Measurements from ENCODE around the gene GRIN2C.

GRIN2C gene

DNA sequence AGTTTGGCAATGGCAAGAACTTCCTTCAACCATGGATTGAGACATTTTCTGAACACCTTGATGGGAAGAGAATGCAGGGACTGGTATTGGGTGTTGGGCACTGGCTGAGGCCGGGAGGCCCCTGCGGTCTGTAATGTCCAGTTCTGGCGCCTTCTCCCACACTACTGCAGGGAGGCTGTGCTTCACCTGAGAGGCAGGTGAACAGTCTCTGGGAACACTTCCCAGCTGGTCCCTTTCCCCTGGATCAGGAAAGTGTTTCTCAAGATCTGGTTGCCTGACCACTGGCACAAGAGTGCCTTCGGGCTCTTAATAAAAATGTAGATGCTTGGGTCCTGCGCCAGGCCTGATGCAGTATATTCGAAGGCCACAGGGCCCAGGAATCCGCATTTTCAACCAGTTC is 55.0 kb downstream of the GRIN2C start:
- in situ Hi-C loops (cut with HindIII; ENCODE audit: low sequenced_read_pairs) = no loop called here
- no peak for DNase-seq (ENCODE audit: low read depth, low spot score)
- TF ChIP-seq, protein P1, sequence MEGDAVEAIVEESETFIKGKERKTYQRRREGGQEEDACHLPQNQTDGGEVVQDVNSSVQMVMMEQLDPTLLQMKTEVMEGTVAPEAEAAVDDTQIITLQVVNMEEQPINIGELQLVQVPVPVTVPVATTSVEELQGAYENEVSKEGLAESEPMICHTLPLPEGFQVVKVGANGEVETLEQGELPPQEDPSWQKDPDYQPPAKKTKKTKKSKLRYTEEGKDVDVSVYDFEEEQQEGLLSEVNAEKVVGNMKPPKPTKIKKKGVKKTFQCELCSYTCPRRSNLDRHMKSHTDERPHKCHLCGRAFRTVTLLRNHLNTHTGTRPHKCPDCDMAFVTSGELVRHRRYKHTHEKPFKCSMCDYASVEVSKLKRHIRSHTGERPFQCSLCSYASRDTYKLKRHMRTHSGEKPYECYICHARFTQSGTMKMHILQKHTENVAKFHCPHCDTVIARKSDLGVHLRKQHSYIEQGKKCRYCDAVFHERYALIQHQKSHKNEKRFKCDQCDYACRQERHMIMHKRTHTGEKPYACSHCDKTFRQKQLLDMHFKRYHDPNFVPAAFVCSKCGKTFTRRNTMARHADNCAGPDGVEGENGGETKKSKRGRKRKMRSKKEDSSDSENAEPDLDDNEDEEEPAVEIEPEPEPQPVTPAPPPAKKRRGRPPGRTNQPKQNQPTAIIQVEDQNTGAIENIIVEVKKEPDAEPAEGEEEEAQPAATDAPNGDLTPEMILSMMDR (IDR thresholded peaks at IDR 0.05; ENCODE audit: low read depth, low read length) = no peak
- H3K4me3 ChIP-seq (ENCODE audit: low read depth, low read length) = no peak overlapping the region

DNA sequence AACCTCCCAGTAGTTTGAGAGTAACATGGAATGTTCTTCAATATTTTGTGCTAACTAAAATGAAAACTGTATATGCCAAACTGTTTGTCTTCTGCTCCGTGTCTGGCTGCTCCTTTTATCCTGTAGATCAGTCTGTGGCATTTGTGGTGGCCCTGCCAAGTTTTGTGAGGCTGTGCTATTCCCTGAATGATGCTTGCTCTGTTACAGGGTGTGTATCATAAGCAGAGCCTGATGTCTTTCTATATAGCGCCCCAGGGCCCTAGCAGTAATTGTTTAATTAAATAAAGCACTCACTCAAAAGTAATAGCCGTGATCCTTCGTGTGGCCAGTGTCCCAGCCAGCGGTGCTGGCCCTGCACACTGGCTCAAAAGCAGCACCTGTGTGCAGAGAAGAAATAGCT is 55.7 kb downstream of the GRIN2C start:
- in situ Hi-C loops (cut with HindIII; ENCODE audit: low sequenced_read_pairs) = no loop called here
- no peak for DNase-seq (ENCODE audit: low read depth, low spot score)
- TF ChIP-seq, protein P1 (IDR thresholded peaks at IDR 0.05; ENCODE audit: low read depth, low read length) = no peak
- H3K4me3 ChIP-seq (ENCODE audit: low read depth, low read length) = no peak overlapping the region

DNA sequence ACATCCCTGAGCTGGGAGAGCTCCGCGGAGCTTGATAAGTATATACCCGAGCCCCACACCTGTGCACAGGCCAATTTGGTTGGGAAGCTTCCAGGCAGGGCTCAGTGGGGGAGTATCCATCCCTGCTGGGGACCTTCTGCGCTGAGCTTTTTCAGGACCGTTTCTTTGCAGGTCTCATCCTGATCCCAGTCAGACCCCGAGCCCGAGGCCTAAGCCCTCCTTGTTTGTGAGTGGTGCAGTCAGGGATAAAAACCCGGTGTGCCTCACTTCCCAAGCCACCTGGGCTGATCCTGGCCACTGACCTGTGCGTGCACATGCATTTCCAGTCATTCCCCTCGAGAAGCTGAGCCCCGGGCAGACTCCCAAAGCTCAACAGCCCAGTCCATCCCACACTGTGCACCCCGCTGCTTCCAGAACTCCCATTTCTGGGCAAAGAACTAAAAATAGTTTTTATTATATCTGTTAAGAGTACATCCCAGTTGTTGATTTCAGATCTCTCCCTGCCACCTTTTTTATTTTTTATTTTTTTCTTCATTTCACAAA is 56.2 kb downstream of the GRIN2C start:
- in situ Hi-C loops (cut with HindIII; ENCODE audit: low sequenced_read_pairs) = no loop called here
- no peak for DNase-seq (ENCODE audit: low read depth, low spot score)
- TF ChIP-seq, protein P1 (IDR thresholded peaks at IDR 0.05; ENCODE audit: low read depth, low read length) = no peak
- no peak overlapping the region for H3K4me3 ChIP-seq (ENCODE audit: low read depth, low read length)

DNA sequence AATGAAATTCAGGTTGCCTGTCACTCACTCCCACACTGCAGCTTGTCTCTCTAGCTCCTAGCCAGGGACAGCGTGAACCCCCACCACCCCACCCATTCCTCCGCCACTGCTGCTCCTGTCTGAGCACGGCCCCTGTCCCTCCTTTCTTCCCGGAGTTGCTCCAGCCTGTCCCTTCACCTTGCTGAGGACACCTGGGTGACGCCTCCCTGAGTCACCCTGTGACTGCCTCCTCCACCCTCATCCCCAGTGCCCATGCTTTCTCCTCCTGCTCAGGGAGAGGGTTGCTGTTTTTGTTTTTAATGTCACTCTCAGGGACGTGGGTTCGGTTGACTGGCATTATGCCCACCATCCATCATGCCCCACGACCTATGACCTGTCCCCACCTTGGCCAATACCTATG is 57.8 kb downstream of the GRIN2C start:
- TF ChIP-seq, protein P1 (IDR thresholded peaks at IDR 0.05; ENCODE audit: low read depth, low read length) = no peak
- H3K4me3 ChIP-seq (ENCODE audit: low read depth, low read length) = no peak overlapping the region
- in situ Hi-C loops (cut with HindIII; ENCODE audit: low sequenced_read_pairs) = no loop called here
- no peak for DNase-seq (ENCODE audit: low read depth, low spot score)

DNA sequence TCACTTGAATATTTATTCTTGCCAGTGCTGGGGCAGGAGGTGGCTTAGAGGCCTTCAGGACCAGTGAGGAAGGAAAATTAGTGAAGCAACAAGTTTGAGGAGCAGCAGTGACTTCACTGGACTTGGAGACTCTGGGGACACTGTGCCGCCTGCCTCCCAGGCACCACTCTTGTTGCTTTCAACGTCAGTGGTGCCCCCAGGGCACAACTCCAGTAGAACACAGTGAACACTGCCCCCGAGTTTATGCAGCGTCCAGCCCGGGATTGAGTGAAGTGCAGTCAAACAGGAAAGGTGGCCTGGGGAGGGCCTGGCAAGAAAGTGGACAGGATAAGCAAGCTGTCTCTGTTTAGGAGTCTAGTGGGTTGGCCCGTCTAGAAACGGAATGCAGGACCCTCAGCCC is 59.2 kb downstream of the GRIN2C start:
- DNase-seq (ENCODE audit: low read depth, low spot score) = no peak
- H3K4me3 ChIP-seq (ENCODE audit: low read depth, low read length) = no peak overlapping the region
- TF ChIP-seq, protein P1 (IDR thresholded peaks at IDR 0.05; ENCODE audit: low read depth, low read length) = no peak
- in situ Hi-C loops (cut with HindIII; ENCODE audit: low sequenced_read_pairs) = no loop called here

DNA sequence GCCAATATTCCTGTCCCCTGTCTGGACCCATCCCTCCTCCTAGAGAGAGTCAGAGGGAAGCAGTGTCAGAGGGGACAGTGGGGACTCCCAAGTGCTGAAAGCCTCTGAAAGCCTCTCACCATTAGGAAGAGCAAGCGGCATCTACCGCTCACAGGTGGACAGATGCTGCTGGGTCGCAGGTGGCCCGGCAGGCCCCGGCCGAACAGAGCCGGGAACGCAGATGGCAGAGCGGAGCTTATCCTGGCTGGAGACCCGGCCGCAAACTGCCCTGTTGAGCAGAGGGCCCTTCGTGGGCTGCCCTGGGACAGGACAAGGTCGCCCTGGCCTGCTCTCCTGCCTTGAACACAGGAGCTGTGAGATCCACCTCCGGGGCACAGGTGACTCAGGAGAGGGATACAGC is 60.6 kb downstream of the GRIN2C start:
- no peak for DNase-seq (ENCODE audit: low read depth, low spot score)
- TF ChIP-seq, protein P1 (IDR thresholded peaks at IDR 0.05; ENCODE audit: low read depth, low read length) = no peak
- in situ Hi-C loops (cut with HindIII; ENCODE audit: low sequenced_read_pairs) = no loop called here
- no peak overlapping the region for H3K4me3 ChIP-seq (ENCODE audit: low read depth, low read length)

DNA sequence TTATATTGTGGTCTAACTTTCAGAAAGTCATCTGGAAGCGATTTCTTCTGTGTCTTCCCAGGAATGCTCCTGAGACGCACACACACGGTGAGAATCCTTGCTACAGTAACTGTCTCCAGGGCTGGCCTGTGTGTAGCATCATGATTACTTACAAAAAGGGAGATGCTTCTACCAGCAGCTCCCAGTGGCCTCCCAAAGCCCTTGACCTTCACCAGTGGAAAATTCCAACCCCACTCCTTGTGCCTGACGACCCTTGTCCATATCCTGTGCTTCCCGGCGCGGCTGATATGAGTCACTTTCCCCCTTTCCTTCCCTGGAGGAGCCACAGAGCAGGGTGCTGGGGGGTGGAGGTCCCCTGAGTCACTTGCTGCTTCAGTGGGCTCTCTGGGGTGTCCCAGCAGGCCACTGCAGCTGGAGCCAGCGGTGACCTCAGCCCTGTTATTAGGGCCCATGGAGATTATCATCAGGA is 61.4 kb downstream of the GRIN2C start:
- in situ Hi-C loops (cut with HindIII; ENCODE audit: low sequenced_read_pairs) = no loop called here
- DNase-seq (ENCODE audit: low read depth, low spot score) = peak; percentile 14
- H3K4me3 ChIP-seq (ENCODE audit: low read depth, low read length) = no peak overlapping the region
- TF ChIP-seq, protein P1 (IDR thresholded peaks at IDR 0.05; ENCODE audit: low read depth, low read length) = no peak

Measured in astrocyte of the spinal cord (primary cell).